ENCODE measurements around the gene BBX. TPM values are rescaled to one million over a fixed set of nuclear protein-coding genes. Genes with fewer than 3 reads are reported as not detected.

BBX gene
- total RNA-seq, result 33.0 and 35.8 TPM in 2 replicates

GRCh38 chr3:107522510-107523288 is at the start of gene BBX:
BBX (plus strand) TSS chr3:107522962; CDS start chr3:107710461, 187,499 bp downstream.

Other genes with a start within 250 kb of the BBX start
- not detected in 2 replicates for gene CCDC54, start 145.5 kb upstream of the BBX start, total RNA-seq